GM19438 (cell line): ENCODE results near the gene ATP6V0A1.

Source experiments
- ATAC-seq: cut with Tn5 transposase; IDR thresholded peaks from one replicate; pipeline ENCODE4 v1.9.1; 2021; ENCODE audit warnings: low read depth; ENCODE audit not compliant: unreplicated experiment

ATP6V0A1 gene

DNA sequence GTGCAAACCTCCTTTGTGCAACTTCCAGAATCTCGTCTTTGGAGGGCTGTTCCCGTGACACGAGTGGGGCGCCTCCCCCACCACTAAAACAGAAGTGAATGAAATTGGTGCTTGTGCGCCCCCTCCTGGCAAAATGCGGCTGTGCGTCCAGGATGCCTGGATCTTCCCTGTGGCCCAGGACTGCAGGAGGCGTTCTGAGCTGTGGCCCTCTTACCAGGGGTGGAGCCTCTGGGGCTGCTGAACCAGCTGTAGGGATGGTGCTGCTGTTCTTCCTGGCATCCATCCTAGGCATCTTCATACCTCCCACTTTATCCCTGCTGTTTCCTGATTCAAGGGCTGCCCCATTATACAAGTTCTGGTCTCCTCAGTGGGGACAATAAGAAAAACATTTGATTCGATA is 58.8 kb downstream of the ATP6V0A1 start:
- ATAC-seq, result no peak

DNA sequence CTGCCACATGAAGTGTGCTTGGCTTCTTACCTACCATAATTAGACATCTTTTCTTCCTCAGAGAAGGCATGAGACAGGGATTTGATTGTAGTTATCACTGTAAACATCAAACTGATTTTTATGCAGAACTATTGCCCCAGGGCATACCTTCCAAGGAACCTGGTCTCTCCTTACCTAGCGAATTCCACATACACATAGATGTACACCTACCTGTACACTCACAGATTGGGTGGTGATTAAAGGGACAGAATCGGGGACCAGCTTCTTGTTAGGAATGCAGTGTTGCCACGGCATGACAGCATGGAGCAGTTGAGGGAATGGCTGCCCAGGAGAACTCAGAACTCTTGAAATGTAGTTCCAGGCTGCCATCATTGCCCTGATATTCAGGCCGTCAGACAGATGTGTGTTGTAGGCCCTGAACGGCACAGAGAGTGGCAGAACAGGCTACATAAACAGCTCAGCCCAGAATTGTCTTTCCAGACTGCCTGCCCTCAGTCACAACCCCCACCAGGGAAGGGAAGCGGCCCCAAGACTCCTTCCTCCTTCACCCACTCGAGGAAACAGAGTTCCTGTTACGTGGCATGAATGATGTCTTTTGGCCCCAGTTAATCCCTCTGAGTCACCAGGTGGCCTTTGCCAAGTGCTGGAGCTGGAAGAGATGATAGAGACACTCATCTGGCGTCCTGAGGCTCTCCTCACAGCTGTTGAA is 59.5 kb downstream of the ATP6V0A1 start:
- ATAC-seq, result no peak

DNA sequence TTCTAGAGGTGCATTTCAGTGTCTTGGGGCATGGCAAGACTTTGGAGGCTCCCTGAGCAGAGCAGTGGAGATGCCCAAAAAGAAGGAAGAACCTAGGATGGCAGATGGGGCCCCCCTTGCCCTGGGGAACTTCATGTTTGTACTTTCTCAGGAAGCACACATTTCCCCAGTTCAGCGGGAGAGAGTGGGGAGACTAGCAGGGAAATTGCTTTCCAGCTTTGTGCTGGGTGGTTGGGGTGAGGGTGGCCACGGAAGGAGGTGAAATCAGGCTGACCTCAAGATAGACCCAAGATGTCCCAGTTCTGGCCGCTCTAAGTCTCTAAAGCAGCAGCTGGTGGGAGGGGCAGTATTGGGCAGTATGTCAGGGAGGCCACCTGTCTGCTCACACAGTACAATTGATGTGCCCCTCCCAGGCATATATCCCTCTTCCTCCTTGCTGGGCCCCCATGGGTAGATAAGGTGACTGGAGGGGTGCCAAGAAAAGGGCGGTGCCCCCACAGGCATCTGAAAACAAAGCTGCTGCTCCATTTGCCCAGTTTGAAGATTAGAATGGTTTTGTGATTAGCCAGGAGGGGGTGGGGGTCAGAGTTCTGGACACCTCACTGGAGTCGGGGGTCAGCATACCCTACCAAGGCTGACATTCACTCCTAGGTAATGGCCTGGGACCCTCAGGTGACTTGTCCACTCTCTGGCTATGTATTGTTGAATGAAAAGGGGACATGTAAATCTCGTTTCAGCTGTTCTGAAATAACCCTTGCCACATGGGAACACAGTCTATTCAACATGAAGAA is 60.3 kb downstream of the ATP6V0A1 start:
- ATAC-seq, result no peak

DNA sequence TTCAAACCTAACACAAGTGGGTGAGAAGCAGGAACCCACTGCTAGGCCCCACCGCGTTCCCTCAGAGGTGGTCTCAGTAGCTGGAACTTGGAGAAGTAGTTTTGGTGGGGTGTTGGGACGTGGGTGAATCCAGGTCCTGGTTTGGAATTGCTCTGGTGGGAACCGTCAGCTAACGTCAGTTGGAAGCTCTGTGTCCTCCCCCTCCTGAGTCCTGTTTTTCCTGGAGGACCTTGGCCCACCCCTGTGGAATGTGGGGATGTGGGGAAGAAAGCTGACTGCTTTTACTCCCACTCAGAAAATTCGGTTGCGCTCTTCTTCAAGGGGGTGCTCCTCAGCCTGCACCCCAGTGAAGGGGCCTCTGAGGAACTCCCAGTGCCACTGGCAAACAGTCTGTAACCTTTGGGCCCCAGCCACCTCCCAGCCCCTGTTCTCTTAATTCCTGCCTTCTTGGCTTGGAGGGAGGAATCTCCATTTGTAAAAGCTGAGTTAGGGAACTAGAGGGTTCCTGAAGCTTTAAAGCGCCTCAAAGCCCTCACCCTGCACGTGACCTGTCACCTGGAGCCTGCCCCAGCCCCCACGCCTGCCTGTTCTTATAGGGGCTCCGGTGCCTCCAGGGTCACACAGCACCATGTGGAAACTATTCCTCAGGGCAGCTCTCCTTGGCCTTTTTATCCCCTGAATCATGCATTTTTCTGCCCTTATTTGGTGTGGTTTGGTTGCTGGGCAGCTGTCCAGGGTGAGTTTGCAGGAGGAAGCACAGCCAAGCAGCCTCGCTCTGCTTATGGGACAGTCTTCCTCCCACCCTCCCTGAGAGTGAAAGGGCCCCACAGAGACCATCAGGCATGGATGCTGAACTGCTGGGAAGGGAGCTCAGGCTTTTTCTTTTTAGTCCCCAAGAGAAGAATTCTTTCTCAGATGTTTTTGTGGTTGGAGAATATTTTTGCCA is 61.1 kb downstream of the ATP6V0A1 start:
- no peak for ATAC-seq

DNA sequence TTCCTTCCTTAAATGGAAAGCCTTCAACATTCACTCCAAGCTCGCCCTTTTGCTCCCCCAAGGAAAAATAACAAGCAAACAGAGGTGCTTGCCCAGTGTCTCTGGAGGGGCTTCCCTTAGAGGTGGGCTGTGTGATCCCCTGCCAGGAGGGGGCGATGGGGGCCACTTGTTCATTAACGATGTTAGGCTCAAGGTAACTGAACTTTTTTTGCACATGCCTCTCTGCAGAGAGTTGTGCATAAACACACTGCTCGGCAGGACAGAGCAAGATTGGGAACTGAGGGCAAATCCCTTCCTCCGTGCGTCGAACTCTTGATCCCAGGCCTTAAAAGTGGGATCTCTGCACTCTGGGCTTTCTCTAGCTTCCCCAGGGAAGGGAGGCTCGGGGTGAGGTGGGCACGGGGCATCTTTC is 61.9 kb downstream of the ATP6V0A1 start:
- no peak for ATAC-seq

DNA sequence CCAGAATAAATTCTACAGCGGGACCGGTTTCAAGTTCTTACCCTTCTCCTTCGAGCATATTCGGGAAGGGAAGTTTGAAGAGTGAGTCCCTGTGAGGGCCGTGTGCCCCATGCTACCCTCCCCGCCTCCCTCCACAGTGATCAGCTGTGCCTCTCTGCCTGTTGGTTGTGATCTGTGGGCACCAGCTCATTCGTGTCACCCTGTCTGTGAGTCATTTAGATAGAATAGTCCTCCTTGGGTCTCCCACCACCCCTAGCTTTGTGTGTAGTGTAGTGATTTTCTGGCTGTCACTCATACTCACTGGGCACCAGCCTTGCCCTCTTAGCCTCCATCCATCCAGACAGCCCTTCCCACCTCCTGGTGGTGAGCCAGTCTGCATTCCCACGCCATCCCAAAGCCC is 62.4 kb downstream of the ATP6V0A1 start:
- no peak for ATAC-seq

DNA sequence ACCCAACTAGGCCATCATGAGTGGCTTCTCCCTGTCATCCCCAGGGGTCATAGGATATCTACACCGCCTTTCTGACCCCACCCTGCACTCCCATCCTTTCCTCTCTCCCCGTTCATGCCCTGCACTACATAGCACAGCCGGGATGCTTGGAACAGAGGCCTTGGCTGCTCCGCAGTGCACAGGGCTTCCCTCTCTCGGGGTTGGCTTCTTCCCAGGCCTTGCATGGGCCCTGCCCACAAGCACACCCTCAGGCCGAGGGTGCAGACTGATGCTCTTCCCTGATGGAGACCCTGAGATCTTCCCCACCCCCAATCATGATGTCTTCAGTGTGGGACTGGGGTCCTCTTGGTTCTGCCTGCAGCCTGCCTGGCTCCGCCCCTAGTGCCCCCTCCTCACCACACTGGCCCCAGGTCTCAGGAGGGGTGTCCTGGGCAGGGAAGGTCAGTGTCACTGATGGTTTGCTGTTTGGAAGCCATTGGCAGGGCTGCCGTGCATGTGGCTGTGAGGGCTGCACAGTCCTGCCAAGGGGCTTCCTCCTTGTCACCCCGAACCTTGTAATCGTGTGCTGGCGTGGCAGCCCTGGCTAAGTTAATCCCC is 63.1 kb downstream of the ATP6V0A1 start:
- no peak for ATAC-seq

DNA sequence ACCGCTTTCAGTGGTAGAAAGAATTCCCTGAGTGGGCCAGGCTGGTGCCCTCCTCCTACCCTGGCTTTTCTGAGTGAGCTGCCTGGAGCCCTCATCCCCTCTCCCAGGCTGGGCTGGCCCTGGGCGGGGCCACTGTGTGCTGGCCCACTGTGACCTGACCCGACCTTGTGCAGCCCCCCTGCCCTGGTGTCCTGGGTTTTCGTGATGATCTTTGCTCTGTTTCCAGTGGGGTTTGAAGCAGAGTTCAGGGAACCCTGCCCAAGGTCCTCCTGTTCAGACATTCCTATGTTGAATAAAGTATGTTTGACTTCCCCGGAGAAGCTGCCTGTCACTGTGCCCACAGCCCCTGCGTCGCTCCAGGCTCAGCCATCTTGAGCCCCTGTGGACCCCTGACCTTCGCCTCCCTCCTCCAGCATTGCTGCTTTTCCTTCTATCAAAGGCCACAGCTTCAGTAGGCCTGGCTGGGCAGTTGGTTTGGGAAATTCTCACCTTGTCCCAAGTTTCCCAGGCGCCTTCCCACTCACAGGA is 63.6 kb downstream of the ATP6V0A1 start:
- ATAC-seq, result no peak

DNA sequence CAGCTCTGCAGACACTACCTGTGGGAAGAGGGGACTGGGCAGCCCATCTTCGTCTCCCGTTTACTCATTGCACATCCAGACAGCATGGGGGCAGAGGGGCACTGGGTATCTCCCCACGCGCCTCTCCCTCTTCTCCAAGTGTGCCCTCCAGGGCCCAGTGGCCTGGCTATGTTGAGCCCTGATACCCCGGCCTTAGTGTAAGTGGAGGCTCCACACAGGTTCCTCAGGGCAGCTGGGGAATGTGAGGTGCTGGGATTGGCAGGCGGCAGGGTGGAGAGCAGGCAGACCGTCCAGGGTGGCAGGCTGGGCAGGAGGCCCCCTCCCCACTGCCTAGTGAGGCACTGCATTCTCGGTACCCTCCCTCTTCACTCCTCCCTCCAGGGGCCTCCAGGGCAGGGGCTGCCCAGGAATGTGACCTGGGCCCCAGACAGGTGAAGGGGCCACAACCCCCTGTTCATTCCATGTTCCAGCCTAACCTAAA is 64.2 kb downstream of the ATP6V0A1 start:
- no peak for ATAC-seq

DNA sequence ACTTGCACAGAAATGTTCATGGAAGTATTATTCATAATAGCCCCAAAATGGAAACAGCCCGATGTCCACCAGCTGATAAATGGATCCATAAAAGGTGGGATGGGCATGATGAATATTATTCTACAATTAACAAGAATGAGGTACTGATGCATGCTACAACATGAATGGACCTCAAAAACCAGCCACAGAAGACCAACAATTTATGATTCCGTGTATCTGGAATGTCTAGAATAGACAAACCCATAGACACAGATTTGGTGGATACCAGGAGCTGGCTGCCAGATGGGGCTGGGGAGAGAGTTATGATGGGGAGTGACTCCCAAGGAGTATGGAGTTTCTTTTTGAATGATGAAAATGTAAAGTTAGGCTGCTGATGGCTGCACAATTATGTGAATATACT is 66.5 kb downstream of the ATP6V0A1 start:
- no peak for ATAC-seq

DNA sequence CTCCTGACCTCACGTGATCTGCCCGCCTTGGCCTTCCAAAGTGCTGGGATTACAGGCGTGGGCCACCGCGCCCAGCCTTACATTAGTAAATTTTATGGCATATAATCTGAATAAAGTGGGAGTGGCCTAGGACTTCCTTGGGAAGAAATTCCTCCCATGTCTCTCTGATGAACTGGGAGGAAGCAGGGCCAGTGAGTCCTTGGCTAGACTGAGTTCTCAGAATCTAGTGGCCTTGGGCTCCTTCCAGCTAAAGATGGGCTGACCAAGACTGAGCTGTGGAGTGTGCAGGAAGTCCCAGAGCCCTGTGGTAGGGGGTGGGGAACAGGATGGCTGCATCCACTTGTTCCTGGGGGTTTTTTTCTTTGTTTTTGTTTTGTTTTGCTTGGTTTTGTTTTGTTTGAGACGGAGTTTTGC is 67.4 kb downstream of the ATP6V0A1 start:
- no peak for ATAC-seq

DNA sequence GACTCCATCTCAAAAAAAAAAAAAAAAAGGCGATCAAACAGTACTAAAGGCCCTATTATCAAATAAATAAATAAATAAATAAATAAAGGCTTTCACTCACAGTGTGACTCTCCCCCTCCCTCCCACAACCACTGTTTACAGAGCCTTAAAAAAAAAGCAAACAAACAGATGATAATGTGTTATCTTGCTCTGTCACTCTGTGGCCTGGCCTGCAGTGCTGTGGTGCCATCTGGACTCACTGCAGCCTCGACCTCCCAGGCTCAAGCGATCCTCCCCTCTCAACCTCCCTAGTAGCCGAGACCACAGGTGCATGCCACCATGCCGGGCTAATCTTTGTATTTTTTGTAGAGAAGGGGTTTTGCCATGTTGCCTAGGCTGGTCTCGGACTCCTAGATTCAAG is 69.3 kb downstream of the ATP6V0A1 start:
- no peak for ATAC-seq

DNA sequence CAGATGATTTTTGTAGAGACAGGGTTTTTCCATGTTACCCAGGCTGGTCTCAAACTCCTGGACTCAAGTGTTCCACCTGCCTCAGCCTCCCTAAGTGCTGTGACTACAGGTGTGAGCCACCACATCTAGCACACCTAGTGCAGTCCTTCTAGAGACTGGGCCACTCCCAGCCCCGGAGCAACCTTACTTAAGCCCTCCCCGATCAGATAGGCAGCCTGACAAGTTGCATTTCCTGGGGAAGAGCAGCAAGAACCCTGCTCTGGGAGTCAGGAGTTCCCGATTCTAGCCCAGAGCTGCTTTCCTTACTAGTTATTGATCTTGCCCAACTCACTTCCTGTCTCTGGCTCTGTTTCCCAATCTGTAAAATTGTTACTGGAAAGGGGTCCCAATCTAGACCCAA is 70.4 kb downstream of the ATP6V0A1 start:
- ATAC-seq, result no peak

DNA sequence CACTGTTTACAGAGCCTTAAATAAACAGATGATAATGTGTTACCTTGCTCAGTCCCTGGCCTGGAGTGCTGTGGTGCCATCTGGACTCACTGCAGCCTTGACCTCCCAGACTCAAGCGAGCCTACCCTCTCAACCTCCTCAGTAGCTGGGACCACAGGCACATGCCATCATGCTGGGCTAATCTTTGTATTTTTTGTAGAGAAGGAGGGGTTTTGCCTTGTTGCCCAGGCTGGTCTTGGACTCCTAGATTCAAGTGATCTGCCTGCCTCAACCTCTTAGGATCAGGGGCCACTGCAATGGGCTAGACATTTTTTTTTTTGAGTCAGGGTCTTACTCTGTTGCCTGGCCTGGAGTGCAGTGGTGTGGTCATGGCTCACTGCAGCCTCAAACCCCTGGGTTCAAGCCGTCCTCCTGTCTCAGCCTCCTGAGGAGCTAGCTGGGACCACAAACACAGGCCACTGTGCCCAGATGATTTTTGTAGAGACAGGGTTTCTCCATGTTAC is 72.3 kb downstream of the ATP6V0A1 start:
- no peak for ATAC-seq

DNA sequence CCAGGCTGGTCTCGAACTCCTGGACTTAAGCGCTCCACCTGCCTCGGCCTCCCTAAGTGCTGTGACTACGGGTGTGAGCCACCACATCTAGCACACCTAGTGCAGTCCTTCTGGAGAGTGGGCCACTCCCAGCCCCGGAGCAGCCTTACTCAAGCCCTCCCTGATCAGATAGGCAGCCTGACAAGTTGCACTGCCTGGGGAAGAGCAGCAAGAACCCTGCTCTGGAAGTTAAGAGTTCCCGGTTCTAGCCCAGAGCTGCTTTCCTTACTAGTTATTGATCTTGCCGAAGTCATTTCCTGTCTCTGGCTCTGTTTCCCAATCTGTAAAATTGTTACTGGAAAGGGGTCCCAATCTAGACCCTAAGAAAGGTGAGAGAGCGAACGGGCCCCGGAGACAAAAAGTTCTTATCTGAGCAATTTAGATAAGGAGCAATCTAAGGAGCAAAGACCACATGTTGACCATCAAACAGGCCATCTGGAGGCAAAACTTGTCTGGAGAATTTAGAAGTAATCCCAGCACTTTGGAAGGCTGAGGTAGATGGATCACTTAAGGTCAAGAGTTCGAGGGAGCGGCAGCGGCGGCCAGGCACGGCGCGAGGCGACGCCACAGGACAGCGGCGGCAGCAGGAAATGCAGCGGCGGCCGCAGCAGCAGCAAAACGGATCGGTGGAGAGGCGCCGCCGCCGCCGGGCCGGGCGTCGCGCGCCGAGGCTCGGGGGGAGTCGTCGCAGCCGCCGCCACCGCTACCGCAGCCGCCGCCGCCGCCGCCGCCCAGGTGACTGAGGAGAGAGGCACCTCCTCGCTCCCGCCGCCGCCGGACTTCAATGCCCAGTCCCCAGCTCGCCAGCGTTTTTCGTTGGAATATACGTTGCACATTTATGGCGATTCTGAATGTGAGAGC is 73.0 kb downstream of the ATP6V0A1 start:
- ATAC-seq, result no peak

DNA sequence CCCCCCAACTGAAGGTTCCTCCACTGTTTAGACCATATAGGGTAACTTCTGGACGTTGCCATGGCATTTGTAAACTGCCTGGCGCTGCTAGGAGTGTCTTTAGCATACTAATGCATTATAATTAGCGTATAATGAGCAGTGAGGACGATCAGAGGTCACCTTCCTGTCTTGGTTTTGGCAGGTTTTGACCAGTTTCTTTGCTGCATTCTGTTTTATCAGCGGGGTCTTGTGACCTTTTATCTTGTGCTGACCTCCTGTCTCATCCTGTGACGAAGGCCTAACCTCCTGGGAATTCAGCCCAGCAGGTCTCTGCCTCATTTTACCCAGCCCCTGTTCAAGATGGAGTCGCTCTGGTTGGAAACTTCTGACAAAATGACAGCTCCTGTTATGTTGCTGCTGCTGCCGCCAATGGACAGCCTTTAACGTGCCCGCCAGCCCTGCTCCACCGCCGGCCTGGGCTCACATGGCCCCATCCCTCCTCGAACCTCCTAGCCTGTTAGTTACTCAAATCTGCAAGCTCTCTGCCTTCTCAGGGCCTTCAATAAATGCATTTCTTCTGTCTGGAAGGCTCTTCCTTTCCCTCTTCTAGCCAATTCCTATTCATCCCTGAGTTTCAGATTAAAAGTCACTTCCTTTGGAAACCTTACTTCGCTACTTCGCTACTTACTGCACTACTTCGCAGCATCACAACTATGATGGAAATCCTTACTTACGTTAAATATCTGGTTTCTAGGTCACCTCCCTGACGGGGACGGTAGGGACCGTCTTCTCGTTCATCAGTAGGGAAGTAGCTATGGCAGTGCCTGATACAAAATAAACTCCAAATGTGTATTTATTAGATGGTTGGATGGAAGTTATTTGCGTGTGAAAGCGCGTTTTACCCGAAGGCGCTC is 76.7 kb downstream of the ATP6V0A1 start:
- ATAC-seq, result no peak

DNA sequence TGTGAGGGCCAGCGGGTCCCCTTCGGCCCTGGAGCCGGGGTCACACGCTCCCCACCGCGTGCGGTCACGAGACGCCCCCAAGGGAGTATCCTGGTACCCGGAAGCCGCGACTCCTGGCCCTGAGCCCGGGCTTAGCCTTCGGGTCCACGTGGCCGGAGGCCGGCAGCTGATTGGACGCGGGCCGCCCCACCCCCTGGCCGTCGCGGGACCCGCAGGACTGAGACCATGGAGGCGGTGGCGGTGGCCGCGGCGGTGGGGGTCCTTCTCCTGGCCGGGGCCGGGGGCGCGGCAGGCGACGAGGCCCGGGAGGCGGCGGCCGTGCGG is 77.3 kb downstream of the ATP6V0A1 start, which contains the start of gene NAGLU:
Gene NAGLU, plus strand, starts transcription at position 194 of the 324 bp plus-strand sequence. Its CDS starts 32 bp downstream, at position 226.
- peak; percentile 83 for ATAC-seq
